Bone marrow (tissue), 2 donors: ENCODE data around the gene RPS21.

Experiments
- DNase-seq, 2 donors: peaks; one replicate each; lab custom pipeline; 2025; lab: John Stamatoyannopoulos, UW

Gene RPS21

DNA sequence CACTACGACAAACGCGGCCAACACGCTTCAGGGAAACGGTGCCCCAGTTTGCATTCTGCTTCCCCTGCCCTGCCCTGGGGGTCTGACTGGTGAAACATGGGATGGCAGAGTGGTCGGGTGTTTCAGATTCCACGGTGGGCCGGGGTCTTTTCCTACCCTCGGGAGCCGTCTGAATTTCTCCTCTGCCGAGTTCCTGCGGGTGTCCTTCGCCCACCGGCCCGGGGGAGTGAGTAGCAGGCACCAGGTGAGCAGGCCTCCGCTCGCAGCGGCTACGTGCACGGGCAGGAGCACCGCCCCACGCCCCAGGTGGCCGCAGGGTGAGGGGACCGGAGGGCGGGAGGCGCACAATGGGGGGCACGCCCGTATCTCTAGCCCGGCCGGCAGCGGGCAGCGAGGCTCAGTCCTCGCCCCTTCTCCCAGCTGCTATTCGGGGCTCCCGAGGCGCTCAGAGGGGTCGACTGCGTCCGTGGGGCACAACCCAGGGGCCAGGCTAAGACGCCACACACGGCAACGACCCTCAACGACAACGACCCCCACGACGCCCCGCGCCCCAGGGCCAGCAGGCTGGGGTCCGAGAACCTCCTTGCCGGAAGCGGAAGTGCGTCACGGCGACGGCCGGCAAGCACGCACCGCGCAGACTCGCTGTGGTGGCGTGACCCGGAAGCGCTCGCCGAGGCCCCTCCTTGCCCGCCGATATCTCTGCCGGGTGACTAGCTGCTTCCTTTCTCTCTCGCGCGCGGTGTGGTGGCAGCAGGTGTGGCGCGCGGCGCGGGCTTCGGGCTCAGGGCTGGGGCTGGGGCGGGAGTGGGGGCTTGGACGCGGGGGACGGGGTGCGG is at the start of gene RPS21:
Gene RPS21 (plus strand): TSS at position 721 of the 836 bp plus-strand sequence. CDS start 236 bp downstream, outside the sequence.
- DNase-seq, result peak; percentile 79 to 87

DNA sequence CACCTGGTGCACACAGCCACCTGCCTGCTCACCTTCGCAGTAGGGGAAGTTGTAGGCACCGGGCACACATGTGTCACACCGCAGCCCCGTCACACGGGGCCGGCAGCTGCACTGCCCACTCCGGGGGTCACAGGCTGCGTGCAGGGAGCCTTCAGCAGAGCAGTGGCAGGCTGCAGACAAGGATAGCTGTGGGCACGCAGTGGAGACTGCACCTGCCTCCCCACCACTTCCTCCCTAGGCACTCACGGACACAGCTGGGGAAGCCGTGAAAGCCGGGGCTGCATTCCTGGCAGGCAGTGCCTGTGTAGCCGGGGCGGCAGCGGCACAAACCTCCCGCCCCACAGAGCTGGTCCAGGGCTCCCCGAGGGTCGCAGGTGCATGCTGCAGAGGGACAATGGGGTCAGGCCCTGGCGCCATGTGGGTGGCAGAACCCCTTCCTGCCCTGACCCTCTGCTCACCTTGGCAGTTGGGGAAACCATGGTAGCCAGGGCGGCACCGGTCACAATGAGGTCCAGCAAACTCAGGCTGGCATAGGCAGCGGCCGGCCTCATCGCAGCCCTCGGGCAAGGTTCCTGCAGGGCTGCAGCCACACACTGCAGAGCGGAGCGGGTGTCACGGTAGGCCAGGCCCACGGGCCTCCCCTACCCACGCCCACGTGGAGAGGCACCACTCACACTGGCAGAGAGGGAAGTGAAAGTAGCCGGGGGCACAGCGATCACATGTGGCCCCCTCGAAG is 49.2 kb upstream of the RPS21 start:
- DNase-seq, result no peak

- no peak for DNase-seq
Observed at GRCh38 chr20:62338294-62338620, 48.6 kb upstream of the RPS21 start.

GRCh38 chr20:62339647-62340062 is 47.2 kb upstream of the RPS21 start:
- DNase-seq, result no peak

GRCh38 chr20:62342910-62343309 is 44.0 kb upstream of the RPS21 start:
- DNase-seq, result no peak

- no peak for DNase-seq
Observed at GRCh38 chr20:62344092-62344491, 42.8 kb upstream of the RPS21 start.

- no peak for DNase-seq
Observed at GRCh38 chr20:62344782-62345181, 42.1 kb upstream of the RPS21 start.

- DNase-seq, result no peak
Observed at GRCh38 chr20:62345681-62346370, 41.1 kb upstream of the RPS21 start.

DNA sequence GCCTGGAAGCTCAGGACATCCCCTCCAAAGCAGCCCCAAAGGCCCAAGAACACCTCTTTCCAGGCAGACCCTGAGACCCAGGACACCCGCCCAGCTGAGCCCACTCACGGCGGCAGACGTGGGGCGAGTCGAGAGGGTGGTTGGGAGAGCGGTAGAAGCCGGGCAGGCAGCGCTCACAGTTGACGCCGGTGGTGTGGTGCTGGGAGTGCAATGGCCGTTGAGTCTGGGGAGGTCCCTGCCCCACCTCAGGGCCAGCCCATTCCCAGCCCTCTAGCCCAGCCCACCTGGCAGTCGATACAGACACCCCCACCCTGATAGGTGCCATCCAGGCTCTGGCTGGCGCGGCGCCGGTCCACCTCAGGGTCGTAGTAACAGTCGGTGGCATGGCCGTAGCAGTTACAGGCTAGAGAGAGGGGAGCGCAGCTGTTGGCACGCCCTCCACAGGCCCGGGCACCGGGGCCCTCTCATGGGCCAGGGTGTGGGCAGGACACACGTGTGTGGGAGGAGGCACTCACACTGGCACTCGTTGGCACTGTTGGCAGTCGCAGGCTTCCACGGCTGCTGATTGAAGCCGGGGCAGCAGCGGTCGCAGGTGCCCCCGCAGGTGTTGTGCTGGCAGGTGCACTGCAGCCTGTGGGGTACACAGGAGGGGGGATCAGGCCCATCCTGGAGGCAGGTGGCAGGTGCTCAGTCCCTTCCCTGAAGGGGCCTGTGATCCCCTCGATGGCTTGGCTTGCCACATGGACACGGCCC is 40.3 kb upstream of the RPS21 start:
- DNase-seq, result no peak

GRCh38 chr20:62347151-62347404 is 39.8 kb upstream of the RPS21 start:
- DNase-seq, result no peak

DNA sequence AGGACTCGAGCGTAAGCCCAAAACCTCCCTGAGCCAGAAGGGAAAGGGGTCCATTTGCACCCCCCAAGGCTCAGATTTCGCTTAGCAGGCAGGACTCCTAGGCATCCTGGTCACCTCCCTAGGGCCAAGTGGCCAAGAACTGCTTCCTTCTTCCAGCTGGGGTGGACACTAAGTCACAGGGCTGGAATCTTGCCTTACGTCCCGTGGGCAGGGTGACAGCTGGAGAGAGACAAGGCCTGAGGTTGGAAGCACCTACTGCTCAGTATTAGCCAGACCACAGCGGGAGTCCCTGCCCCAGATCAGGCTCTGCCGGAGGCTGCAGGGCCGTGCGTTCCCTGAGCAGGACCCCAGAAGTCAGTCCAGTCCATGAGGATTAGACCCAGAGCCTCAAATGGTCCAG is 39.5 kb upstream of the RPS21 start:
- no peak for DNase-seq

GRCh38 chr20:62348604-62349003 is 38.3 kb upstream of the RPS21 start:
- no peak for DNase-seq

DNA sequence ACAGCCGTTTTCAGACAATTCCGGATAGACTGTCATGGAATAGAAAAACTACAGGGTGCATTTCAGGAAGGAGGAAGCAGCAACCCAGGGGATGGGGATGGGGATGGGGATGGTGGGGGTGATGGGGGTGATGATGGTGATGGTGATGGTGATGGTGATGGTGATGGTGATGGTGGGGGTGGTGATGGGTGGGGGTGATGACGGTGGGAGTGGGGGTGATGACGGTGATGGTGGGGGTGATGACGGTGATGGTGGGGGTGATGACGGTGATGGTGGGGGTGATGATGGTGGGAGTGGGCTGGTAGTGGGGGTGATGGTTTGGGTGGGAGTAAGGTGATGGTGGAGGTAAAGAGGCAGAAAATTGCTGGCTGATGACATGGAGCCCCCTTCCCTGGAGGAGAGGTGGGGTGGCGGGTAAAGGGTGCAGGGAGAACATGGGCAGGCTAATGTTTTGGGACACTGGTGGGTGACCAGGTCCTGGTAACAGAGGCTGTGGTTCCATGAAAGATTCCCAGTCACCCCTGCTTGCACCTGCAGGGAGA is 37.3 kb upstream of the RPS21 start:
- DNase-seq, result no peak

DNA sequence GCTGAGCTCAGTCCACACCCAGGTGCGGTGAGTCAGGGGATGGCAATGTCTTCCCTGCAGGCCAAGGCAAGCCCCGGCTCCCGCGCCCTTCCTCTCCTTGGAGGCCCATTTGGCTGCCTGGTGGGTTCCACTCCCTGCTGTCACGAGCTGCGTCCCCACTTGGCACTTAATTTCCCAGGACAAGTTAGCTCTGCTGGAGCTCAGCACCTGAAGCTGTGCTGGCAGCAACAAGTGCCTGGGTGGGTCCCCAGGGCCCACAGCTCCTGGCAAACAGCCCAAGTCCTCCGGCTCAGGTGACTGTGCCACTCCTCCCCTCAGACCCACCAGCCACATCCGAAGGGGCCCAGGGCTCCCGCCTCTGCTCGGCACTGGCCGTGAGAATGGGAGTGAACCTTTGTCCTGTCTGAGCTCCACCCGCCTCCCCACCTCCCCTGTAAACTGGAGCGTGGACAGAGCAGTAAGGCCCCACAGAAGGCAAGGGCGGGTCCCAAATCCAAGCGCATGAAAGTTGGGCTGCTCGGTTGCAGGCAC is 36.7 kb upstream of the RPS21 start:
- DNase-seq, result no peak

- no peak for DNase-seq
Observed at GRCh38 chr20:62350629-62351422, 36.1 kb upstream of the RPS21 start.

DNA sequence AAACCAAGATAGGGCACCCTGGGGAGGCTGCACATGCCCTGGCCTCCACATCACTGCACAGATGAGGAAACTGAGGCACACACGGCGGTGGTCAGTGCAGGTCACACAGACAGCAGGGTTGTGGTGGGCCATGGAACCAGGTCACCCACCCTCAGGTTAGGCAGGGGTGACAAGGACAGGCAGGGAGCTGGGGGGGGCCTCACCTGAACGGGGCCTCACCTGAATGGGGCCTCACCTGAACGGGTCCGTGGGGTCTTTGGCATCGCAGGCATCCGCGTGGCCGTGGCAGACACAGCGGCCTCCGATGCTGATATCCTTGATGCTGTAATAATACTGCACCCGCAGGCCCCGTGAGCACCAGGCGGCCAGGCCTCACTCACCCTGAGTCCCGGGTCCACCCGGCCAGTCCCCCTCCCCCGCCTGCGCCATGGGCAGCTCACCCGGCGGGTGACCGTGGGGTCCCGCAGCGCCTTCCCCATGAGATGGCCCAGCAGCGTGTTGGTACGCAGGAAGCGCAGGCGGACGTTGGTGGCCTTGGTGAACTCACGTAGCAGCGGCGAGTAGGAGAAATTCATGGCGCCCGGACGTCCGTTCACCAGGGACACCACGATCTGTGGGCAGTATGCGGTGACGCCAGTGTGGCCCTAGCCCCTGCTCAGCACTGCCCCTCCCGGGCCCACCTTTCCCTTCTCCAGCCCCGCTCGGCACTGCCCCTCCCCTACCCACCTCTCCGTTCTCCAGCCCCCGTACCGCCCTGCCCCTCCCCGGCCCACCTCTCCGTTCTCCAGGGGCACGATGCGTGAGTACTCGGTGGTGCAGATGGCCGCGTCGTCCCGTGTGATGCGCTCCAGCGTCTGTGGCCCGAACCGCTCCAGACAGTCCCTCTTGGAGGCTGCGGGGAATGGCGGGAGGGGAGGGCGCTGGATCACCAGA is 35.2 kb upstream of the RPS21 start:
- no peak for DNase-seq

GRCh38 chr20:62352402-62353288 is 34.3 kb upstream of the RPS21 start:
- no peak for DNase-seq

DNA sequence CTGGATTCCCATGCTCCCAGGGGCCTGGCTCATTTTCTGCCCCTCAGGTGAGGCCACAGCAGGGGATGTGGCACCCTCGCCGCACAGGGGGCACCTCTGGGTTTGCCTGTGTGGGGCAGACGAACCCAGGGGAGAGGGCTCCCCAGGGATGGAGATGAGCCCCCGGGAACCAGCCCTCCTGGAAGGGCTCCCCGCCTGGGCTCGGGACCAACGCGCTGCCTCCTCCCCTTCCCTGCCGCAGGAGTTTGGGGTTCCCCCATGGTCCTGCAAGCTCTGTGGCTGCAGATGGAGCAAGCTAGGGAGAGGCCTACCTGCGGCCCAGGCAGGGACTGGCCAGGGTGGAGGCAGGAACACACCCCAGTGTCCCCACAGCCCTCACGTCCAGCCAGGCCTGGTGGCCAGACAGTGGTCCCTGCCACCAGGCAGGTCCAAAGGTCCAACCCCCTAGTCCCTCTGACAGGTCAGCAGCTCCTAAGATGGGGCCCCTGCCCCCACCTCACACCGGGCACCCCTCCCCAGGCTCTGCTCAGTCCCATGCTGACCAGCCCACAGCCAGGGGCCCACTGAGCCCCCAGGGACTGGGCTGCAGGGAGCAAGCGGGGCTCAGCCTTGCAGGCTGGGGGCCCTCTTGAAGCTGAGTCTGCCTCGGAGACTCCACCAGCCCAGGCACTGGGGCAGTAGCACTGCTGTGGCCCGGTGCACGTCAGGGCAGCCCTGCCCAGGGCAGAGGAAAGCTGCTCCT is 33.4 kb upstream of the RPS21 start:
- DNase-seq, result no peak
